Mesothelial cell of epicardium (in vitro differentiated cells): ENCODE results near the gene TRH. TPM values are rescaled to one million over a fixed set of nuclear protein-coding genes. Genes with fewer than 3 reads are reported as not detected.

Source experiments
- DNase-seq, 2 experiments: peaks; one replicate each; pipeline ENCODE4 v3.0.0; 2021; ENCODE audit warnings: low spot score in 2 of 2; ENCODE audit not compliant: unreplicated experiment in 2 of 2
- H3K27ac Mint-ChIP-seq: 2 replicates; pipeline ENCODE4 v1.8.0; 2021; ENCODE audit warnings: mixed read lengths
- H3K27me3 Mint-ChIP-seq: 2 replicates; pipeline ENCODE4 v1.8.0; 2021; ENCODE audit warnings: low read depth, mixed read lengths
- H3K36me3 Mint-ChIP-seq: 2 replicates; pipeline ENCODE4 v1.8.0; 2021; ENCODE audit warnings: mixed read lengths
- H3K4me1 Mint-ChIP-seq: 2 replicates; pipeline ENCODE4 v1.8.0; 2021; ENCODE audit warnings: mixed read lengths
- H3K4me3 Mint-ChIP-seq: 2 replicates; pipeline ENCODE4 v1.8.0; 2021; ENCODE audit warnings: mild to moderate bottlenecking, moderate library complexity, mixed read lengths
- H3K9me3 Mint-ChIP-seq: 2 replicates; pipeline ENCODE4 v1.8.0; 2021; ENCODE audit warnings: mixed read lengths
- total RNA-seq: library from RNA; stranded (reverse); gene quantifications from 3 replicates; pipeline ENCODE4 v1.2.1, GENCODE V29; 2021
- TF ChIP-seq, protein P1 (sequence below): fragments of 200-600 bp; sonication (generic); IDR thresholded peaks from one replicate; pipeline ENCODE4 v1.5.0; 2021; ENCODE audit warnings: antibody characterized with exemption; ENCODE audit not compliant: unreplicated experiment

Gene TRH
- total RNA-seq, 1 donor from 2014 or later, result 0.13 TPM

- H3K27me3 Mint-ChIP-seq, result peaks cover 36% of the 10 kb centered on the region
- no peak for DNase-seq
- no peak overlapping the region for H3K27ac Mint-ChIP-seq
- no peak overlapping the region for H3K4me3 Mint-ChIP-seq
- H3K9me3 Mint-ChIP-seq, result peaks cover 15% of the 10 kb centered on the region
- no peaks in the 10 kb centered on the region for H3K36me3 Mint-ChIP-seq
- TF ChIP-seq, protein P1, sequence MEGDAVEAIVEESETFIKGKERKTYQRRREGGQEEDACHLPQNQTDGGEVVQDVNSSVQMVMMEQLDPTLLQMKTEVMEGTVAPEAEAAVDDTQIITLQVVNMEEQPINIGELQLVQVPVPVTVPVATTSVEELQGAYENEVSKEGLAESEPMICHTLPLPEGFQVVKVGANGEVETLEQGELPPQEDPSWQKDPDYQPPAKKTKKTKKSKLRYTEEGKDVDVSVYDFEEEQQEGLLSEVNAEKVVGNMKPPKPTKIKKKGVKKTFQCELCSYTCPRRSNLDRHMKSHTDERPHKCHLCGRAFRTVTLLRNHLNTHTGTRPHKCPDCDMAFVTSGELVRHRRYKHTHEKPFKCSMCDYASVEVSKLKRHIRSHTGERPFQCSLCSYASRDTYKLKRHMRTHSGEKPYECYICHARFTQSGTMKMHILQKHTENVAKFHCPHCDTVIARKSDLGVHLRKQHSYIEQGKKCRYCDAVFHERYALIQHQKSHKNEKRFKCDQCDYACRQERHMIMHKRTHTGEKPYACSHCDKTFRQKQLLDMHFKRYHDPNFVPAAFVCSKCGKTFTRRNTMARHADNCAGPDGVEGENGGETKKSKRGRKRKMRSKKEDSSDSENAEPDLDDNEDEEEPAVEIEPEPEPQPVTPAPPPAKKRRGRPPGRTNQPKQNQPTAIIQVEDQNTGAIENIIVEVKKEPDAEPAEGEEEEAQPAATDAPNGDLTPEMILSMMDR, result no peak
- peaks cover 2% of the 10 kb centered on the region for H3K4me1 Mint-ChIP-seq
Measured at GRCh38 chr3:129943020-129943419, 31.5 kb upstream of the TRH start.

GRCh38 chr3:129944709-129945108 is 29.8 kb upstream of the TRH start:
- peaks cover 2% of the 10 kb centered on the region for H3K4me1 Mint-ChIP-seq
- no peak overlapping the region for H3K4me3 Mint-ChIP-seq
- TF ChIP-seq, protein P1, result no peak
- no peak overlapping the region for H3K27ac Mint-ChIP-seq
- peaks cover 46% of the 10 kb centered on the region for H3K27me3 Mint-ChIP-seq
- no peak for DNase-seq
- no peaks in the 10 kb centered on the region for H3K36me3 Mint-ChIP-seq
- peaks cover 15% of the 10 kb centered on the region for H3K9me3 Mint-ChIP-seq

GRCh38 chr3:129947538-129948240 is 26.8 kb upstream of the TRH start:
- no peaks in the 10 kb centered on the region for H3K36me3 Mint-ChIP-seq
- H3K27ac Mint-ChIP-seq, result no peak overlapping the region
- H3K27me3 Mint-ChIP-seq, result peaks cover 54% of the 10 kb centered on the region
- H3K9me3 Mint-ChIP-seq, result peaks cover 15% of the 10 kb centered on the region
- no peak overlapping the region for H3K4me3 Mint-ChIP-seq
- no peaks in the 10 kb centered on the region for H3K4me1 Mint-ChIP-seq
- TF ChIP-seq, protein P1, result no peak
- no peak for DNase-seq

DNA sequence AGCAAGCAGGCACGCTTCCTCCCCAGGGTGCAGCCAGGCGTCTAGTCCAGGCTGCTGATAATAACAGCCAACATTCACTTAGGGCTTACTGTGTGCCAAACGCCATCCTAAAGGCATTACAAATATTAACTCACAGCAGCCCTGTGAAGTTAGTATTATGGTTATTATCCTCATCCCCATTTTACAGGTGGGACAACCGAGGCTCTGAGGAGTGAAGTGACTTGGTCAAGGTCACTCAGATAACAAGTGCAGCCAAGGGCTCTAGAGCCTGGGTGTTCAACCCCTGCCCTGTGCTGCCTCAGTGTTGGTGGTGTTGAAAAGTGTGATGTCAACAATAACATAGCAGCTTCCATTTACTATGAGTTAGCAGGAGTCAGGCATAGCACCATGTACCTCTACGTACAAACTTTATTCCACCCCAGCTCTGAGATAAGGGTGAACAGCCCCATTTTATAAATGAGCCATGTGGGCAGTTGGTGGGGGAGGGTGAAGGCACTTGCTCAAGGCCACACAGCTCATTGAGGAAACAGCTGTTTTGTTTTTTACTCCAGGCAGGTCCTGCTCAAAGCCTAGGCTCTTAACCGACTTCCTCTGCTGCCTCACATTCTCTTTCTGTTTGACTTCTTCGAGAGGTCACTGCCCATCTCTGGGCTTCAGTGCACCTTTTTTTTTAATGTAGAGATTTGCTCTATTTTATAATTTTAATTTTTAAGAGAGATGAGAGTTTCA is 24.0 kb upstream of the TRH start:
- peaks cover 61% of the 10 kb centered on the region for H3K27me3 Mint-ChIP-seq
- H3K4me3 Mint-ChIP-seq, result no peak overlapping the region
- H3K9me3 Mint-ChIP-seq, result peaks cover 6% of the 10 kb centered on the region
- no peak overlapping the region for H3K27ac Mint-ChIP-seq
- no peaks in the 10 kb centered on the region for H3K36me3 Mint-ChIP-seq
- peaks cover 9% of the 10 kb centered on the region for H3K4me1 Mint-ChIP-seq
- TF ChIP-seq, protein P1, result no peak
- DNase-seq, result no peak

GRCh38 chr3:129952556-129953355 is 21.8 kb upstream of the TRH start:
- Mint-ChIP-seq H3K4me3 (no peak overlapping the region), H3K9me3 (no peaks in the 10 kb centered on the region), H3K27ac (no peak overlapping the region), H3K27me3 (peaks cover 66% of the 10 kb centered on the region), H3K36me3 (no peaks in the 10 kb centered on the region), H3K4me1 (peaks cover 9% of the 10 kb centered on the region)
- no peak for DNase-seq
- TF ChIP-seq, protein P1, result no peak
